ENCODE measurements around the gene FHOD1. TPM values are rescaled to one million over a fixed set of nuclear protein-coding genes. Genes with fewer than 3 reads are reported as not detected.

Gene FHOD1
- total and polyA plus RNA-seq, 2 of the 13 experiments (the other 11 are each of a cell fraction or from before 2014, with no cell fraction given): 20.0 to 20.8 TPM

DNA sequence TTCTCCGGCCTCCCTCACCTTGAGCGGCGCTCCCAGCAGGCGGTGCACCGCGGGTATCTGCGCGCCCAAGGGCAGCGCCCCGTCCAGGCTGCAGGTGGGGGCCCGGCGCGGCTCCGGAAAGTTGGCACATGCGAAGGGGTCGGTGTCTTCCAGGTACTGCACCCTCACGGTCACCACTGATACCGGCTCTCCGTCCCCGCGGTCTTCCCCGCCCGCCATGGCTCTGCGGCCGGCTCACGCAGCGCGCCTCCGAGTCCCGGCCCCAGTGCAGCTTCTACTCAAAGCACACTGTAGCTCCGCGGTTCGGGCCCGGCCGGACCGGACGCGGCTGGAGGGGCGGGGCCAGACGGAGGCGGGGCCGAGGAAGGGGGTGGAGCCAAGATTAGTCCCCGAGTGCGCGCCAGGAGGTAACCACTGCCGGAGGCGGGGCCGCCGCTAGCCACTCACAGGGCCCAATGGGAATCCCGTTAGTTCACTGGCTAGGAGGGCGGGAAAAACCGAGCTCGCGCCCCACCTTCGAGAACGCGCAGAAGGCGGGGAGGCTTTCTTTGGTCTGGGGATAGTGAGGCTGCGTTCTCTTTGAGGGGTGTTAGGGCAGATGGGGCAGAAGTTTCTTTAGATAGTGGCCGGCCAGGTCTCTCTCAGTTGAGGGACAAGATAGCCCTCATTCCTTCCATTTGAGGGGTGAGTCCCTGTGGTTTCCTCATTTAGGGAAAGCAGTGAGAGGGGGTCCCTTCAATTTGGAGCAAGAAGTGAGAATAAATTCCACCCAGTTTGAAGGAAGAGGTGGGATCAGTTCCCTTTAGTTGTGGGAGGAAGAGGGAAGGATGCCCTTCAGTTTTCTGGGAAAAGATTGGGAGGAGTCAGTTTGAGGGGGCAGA, at the start of gene FHOD1 (continued):
- TF ChIP-seq ARID5B (CRISPR knock-in tag; IDR thresholded peaks at IDR 0.05) (peak; percentile 63), ERF (CRISPR knock-in tag; IDR thresholded peaks at IDR 0.05) (no peak; the same call in none of the 2 replicates), ZBTB8A (CRISPR knock-in tag; IDR thresholded peaks at IDR 0.05; ENCODE audit: borderline replicate concordance, low read depth) (no peak), HDAC2 (CRISPR knock-in tag; IDR thresholded peaks at IDR 0.05) (0 out of 2 replicates have a peak, but pooled peaks have one; percentile 53), JDP2 (CRISPR knock-in tag; IDR thresholded peaks at IDR 0.05; ENCODE audit: borderline replicate concordance) (no peak), KDM4B (CRISPR knock-in tag; IDR thresholded peaks at IDR 0.05) (0 out of 2 replicates have a peak, but pooled peaks have one; percentile 34), KDM5B (CRISPR knock-in tag; IDR thresholded peaks at IDR 0.05; ENCODE audit: borderline replicate concordance) (0 out of 2 replicates have a peak, but pooled peaks have one; percentile 50), RBM39 (IDR thresholded peaks at IDR 0.05; ENCODE audit: low read depth, low read length, poor library complexity, severe bottlenecking) (no peak), ZNF703 (CRISPR knock-in tag; IDR thresholded peaks at IDR 0.05; ENCODE audit: borderline replicate concordance) (no peak; the same call in 1 of the 2 replicates), RFXAP (CRISPR knock-in tag; IDR thresholded peaks at IDR 0.05; ENCODE audit: borderline replicate concordance) (no peak), ZBTB44 (CRISPR knock-in tag; IDR thresholded peaks at IDR 0.05) (0 out of 2 replicates have a peak, but pooled peaks have one; percentile 24), TGIF2 (CRISPR knock-in tag; IDR thresholded peaks at IDR 0.05) (peak; percentile 48; the same call in 1 of the 2 replicates), ZNF747 (CRISPR knock-in tag; IDR thresholded peaks at IDR 0.05; ENCODE audit: borderline replicate concordance) (peak; percentile 76), ZNF773 (CRISPR knock-in tag; IDR thresholded peaks at IDR 0.05; ENCODE audit: borderline replicate concordance) (no peak; the same call in 1 of the 2 replicates)
- TF ChIP-seq, protein P1, sequence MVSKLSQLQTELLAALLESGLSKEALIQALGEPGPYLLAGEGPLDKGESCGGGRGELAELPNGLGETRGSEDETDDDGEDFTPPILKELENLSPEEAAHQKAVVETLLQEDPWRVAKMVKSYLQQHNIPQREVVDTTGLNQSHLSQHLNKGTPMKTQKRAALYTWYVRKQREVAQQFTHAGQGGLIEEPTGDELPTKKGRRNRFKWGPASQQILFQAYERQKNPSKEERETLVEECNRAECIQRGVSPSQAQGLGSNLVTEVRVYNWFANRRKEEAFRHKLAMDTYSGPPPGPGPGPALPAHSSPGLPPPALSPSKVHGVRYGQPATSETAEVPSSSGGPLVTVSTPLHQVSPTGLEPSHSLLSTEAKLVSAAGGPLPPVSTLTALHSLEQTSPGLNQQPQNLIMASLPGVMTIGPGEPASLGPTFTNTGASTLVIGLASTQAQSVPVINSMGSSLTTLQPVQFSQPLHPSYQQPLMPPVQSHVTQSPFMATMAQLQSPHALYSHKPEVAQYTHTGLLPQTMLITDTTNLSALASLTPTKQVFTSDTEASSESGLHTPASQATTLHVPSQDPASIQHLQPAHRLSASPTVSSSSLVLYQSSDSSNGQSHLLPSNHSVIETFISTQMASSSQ (IDR thresholded peaks at IDR 0.05; ENCODE audit: low read depth): no peak
- TF ChIP-seq, protein P1 (CRISPR knock-in tag; IDR thresholded peaks at IDR 0.05; ENCODE audit: borderline replicate concordance): no peak; the same call in 1 of the 2 replicates
- TF ChIP-seq, protein P2, sequence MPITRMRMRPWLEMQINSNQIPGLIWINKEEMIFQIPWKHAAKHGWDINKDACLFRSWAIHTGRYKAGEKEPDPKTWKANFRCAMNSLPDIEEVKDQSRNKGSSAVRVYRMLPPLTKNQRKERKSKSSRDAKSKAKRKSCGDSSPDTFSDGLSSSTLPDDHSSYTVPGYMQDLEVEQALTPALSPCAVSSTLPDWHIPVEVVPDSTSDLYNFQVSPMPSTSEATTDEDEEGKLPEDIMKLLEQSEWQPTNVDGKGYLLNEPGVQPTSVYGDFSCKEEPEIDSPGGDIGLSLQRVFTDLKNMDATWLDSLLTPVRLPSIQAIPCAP (CRISPR knock-in tag; IDR thresholded peaks at IDR 0.05; ENCODE audit: low read depth): no peak; the same call in 1 of the 2 replicates
